Parathyroid adenoma (tissue), 2 donors: ENCODE measurements around the gene TUBB4B.

Experiments
- H2AFZ ChIP-seq: fragments of 300-600 bp; sonication (generic); one replicate; pipeline ENCODE4 v1.7.0; 2017; ENCODE audit warnings: antibody characterized with exemption, mild to moderate bottlenecking
- H3K27ac ChIP-seq: fragments of 300-600 bp; sonication (generic); one replicate; pipeline ENCODE4 v1.7.0; 2017
- H3K27me3 ChIP-seq: fragments of 300-600 bp; sonication (generic); one replicate; pipeline ENCODE4 v1.7.0; 2017; ENCODE audit warnings: low read length; ENCODE audit not compliant: control insufficient read depth, insufficient read depth
- H3K36me3 ChIP-seq: fragments of 300-600 bp; sonication (generic); one replicate; pipeline ENCODE4 v1.7.0; 2017; ENCODE audit warnings: low read length; ENCODE audit not compliant: control insufficient read depth, insufficient read depth
- H3K4me1 ChIP-seq: fragments of 300-600 bp; sonication (generic); one replicate; pipeline ENCODE4 v1.7.0; 2017; ENCODE audit warnings: control low read depth
- H3K4me2 ChIP-seq: fragments of 300-600 bp; sonication (generic); one replicate; pipeline ENCODE4 v1.7.0; 2017; ENCODE audit warnings: low read length
- H3K4me3 ChIP-seq: fragments of 300-600 bp; sonication (generic); one replicate; pipeline ENCODE4 v1.7.0; 2017; ENCODE audit warnings: low read depth, low read length
- H3K79me2 ChIP-seq: fragments of 300-600 bp; sonication (generic); one replicate; pipeline ENCODE4 v1.7.0; 2017; ENCODE audit warnings: control low read depth
- H3K9ac ChIP-seq: fragments of 300-600 bp; sonication (generic); one replicate; pipeline ENCODE4 v1.7.0; 2017; ENCODE audit warnings: mild to moderate bottlenecking
- H3K9me3 ChIP-seq: fragments of 300-600 bp; sonication (generic); one replicate; pipeline ENCODE4 v1.7.0; 2017; ENCODE audit warnings: low read length; ENCODE audit not compliant: control insufficient read depth
- TF ChIP-seq, protein P1 (sequence below): fragments of 300-600 bp; sonication (generic); IDR thresholded peaks from one replicate; pipeline ENCODE4 v1.7.0; 2017; ENCODE audit warnings: antibody characterized with exemption, mild to moderate bottlenecking
- donor health status: primary hyperparathyroidism.

Gene TUBB4B

GRCh38 chr9:137278721-137279711 lies 37.9 kb downstream of the TUBB4B start:
- Histone ChIP-seq H3K27ac (no peak overlapping the region), H2AFZ (no peak overlapping the region), H3K4me2 (no peak overlapping the region), H3K4me3 (no peak overlapping the region), H3K79me2 (no peaks in the 10 kb centered on the region), H3K9me3 (no peaks in the 10 kb centered on the region), H3K4me1 (no peaks in the 10 kb centered on the region), H3K36me3 (no peaks in the 10 kb centered on the region), H3K27me3 (no peaks in the 10 kb centered on the region), H3K9ac (no peak overlapping the region)
- TF ChIP-seq, protein P1, sequence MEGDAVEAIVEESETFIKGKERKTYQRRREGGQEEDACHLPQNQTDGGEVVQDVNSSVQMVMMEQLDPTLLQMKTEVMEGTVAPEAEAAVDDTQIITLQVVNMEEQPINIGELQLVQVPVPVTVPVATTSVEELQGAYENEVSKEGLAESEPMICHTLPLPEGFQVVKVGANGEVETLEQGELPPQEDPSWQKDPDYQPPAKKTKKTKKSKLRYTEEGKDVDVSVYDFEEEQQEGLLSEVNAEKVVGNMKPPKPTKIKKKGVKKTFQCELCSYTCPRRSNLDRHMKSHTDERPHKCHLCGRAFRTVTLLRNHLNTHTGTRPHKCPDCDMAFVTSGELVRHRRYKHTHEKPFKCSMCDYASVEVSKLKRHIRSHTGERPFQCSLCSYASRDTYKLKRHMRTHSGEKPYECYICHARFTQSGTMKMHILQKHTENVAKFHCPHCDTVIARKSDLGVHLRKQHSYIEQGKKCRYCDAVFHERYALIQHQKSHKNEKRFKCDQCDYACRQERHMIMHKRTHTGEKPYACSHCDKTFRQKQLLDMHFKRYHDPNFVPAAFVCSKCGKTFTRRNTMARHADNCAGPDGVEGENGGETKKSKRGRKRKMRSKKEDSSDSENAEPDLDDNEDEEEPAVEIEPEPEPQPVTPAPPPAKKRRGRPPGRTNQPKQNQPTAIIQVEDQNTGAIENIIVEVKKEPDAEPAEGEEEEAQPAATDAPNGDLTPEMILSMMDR = no peak

DNA sequence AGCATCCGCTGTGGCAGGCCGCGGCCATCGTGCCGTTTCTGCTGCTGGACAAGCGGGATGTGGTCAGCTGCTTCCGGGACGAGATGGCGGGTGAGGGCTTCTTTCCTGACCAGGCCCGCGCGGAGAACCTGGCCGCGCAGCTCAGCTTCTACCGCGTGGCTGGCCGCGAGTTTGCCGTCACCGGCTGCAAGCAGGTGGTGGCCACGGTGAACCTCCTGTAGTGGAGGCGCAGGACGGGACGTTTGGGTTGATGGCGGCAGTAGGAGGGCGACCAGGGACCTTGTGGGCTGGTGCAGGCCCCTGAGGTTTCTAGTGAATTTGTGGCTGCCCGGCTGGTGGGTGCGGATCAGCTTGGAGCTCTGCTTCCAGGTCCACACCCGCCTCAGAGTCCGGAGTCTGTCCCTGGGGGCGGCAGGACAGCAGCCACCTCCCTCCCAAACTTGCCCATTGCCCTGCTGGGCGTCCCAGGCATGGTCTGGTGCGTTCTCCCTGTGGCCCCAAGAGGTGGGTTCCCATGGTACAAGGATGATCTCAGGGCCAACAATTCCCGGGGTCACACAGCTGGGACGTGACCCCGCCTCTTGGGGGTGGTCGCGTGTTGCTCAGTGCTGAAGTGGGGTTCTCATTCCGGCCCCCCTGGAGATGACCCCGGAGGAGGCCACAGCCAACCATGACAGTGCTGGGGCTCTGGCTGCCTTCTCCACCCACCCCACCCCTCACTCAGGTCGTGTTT lies 38.8 kb downstream of the TUBB4B start:
- Histone ChIP-seq H3K27ac (no peak overlapping the region), H3K4me1 (no peaks in the 10 kb centered on the region), H3K79me2 (no peaks in the 10 kb centered on the region), H3K9ac (no peak overlapping the region), H2AFZ (no peak overlapping the region), H3K36me3 (no peaks in the 10 kb centered on the region), H3K9me3 (no peaks in the 10 kb centered on the region), H3K4me3 (no peak overlapping the region), H3K4me2 (no peak overlapping the region), H3K27me3 (no peaks in the 10 kb centered on the region)
- TF ChIP-seq, protein P1 = no peak

GRCh38 chr9:137280474-137281344 lies 39.6 kb downstream of the TUBB4B start:
- H3K36me3 ChIP-seq = no peaks in the 10 kb centered on the region
- no peak overlapping the region for H3K27ac ChIP-seq
- H2AFZ ChIP-seq = no peak overlapping the region
- no peak overlapping the region for H3K4me3 ChIP-seq
- H3K27me3 ChIP-seq = no peaks in the 10 kb centered on the region
- H3K4me2 ChIP-seq = no peak overlapping the region
- TF ChIP-seq, protein P1 = no peak
- H3K4me1 ChIP-seq = no peaks in the 10 kb centered on the region
- H3K79me2 ChIP-seq = no peaks in the 10 kb centered on the region
- no peak overlapping the region for H3K9ac ChIP-seq
- H3K9me3 ChIP-seq = no peaks in the 10 kb centered on the region

- Histone ChIP-seq H3K4me2 (no peak overlapping the region), H2AFZ (no peak overlapping the region), H3K27ac (no peak overlapping the region), H3K27me3 (no peaks in the 10 kb centered on the region), H3K4me3 (no peak overlapping the region), H3K9me3 (no peaks in the 10 kb centered on the region), H3K36me3 (no peaks in the 10 kb centered on the region), H3K4me1 (no peaks in the 10 kb centered on the region), H3K9ac (no peak overlapping the region), H3K79me2 (no peaks in the 10 kb centered on the region)
- TF ChIP-seq, protein P1 = no peak
These were observed 40.4 kb downstream of the TUBB4B start for GRCh38 chr9:137281345-137282116.
